22Rv1 (cell line): Measurements from ENCODE around the gene C6.

Experiments
- ZFX ChIP-seq: fragments of 450-650 bp; IDR thresholded peaks from 2 replicates; pipeline ENCODE4 v1.6.1; 2017; ENCODE audit warnings: antibody characterized with exemption, borderline replicate concordance
- TF ChIP-seq, protein P1 (sequence below): fragments of 450-650 bp; IDR thresholded peaks from 2 replicates; pipeline ENCODE4 v1.5.1; 2017; ENCODE audit warnings: mild to moderate bottlenecking

GRCh38 chr5:41145306-41145705 is 68.0 kb downstream of the C6 start:
- TF ChIP-seq, protein P1, sequence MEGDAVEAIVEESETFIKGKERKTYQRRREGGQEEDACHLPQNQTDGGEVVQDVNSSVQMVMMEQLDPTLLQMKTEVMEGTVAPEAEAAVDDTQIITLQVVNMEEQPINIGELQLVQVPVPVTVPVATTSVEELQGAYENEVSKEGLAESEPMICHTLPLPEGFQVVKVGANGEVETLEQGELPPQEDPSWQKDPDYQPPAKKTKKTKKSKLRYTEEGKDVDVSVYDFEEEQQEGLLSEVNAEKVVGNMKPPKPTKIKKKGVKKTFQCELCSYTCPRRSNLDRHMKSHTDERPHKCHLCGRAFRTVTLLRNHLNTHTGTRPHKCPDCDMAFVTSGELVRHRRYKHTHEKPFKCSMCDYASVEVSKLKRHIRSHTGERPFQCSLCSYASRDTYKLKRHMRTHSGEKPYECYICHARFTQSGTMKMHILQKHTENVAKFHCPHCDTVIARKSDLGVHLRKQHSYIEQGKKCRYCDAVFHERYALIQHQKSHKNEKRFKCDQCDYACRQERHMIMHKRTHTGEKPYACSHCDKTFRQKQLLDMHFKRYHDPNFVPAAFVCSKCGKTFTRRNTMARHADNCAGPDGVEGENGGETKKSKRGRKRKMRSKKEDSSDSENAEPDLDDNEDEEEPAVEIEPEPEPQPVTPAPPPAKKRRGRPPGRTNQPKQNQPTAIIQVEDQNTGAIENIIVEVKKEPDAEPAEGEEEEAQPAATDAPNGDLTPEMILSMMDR = no peak
- no peak for TF ChIP-seq ZFX
